GM12892 (cell line): ENCODE results near the gene RITA1.

Source experiments
- POLR2A ChIP-seq: IDR thresholded peaks from 2 replicates; pipeline ENCODE4 v1.6.1; 2011; ENCODE audit warnings: low read depth, low read length, control low read depth
- POLR2AphosphoS5 ChIP-seq: IDR thresholded peaks from 2 replicates; pipeline ENCODE4 v1.6.1; 2011; ENCODE audit warnings: low read depth, low read length, control low read depth
- TAF1 ChIP-seq: IDR thresholded peaks from 2 replicates; pipeline ENCODE4 v1.6.1; 2011; ENCODE audit warnings: low read depth, mild to moderate bottlenecking, control low read depth, low read length, borderline replicate concordance

DNA sequence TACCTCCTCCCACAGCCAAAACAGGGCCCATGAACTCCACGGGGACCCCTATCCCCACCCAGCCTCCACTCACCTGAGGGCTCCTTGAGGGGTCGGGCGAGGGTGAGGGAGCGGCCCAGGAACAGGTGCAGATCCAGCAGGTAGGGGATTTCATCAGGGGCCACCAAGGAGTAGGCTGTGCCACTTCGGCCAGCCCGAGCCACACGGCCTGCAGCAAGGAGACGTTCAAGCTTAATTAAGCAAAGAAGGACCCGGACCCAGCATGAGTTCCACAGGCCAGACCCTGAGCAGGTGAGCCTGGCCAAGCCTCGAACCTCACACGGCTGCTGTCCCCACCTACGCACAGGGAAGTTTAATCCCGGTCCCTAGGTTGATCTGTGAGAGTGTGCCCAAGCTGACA is 15.8 kb upstream of the RITA1 start:
- no peak for TF ChIP-seq POLR2AphosphoS5
- TF ChIP-seq POLR2A, result no peak
- TF ChIP-seq TAF1, result no peak
